GM21786 (cell line): ENCODE measurements around the gene AIM2.

ENCODE experiments used
- ATAC-seq: cut with Tn5 transposase; IDR thresholded peaks from one replicate; pipeline ENCODE4 v1.9.1; 2021; ENCODE audit not compliant: unreplicated experiment

Gene AIM2

DNA sequence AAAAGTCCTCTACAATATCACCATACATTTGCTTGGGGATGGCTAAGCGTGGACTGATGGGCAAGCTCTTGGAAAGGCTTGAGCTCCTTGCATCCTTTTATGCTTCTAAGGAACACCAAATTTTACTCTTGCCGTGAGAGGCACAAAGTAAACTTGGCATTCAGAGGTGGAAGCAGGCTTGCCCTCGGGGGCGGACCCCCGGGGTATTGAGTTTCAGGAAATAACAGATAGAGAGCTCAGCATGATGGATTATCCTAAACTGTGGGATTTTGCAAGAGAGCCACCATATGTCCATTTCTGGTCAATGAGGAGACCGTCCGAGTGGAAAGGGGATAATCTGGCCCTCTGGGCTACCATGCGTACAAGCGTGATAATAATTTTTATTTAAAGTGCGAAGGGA lies 52.8 kb downstream of the AIM2 start:
- no peak for ATAC-seq

DNA sequence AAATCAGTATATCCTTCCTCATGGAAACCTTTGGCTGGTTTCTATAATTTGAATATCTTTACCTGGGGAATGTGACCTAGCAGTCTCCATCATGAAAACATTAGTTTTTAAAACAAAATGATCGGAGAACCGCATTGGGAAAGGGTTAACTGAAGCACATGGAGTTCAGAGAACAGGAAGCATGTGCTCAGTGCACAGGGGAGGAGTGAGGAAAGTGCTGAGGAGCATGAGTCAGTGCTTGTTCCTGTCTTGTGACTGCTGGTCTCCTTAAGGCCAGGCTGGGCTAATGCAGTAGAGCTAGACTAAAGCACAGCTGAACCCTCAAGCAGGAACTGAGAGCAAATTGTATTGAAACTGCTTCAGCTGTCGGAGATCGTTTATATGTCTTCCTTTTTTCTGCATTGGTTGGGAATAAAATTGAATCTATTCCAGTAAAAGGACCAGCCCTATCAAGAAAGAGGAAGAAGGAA lies 61.1 kb downstream of the AIM2 start:
- peak; percentile 94 for ATAC-seq

DNA sequence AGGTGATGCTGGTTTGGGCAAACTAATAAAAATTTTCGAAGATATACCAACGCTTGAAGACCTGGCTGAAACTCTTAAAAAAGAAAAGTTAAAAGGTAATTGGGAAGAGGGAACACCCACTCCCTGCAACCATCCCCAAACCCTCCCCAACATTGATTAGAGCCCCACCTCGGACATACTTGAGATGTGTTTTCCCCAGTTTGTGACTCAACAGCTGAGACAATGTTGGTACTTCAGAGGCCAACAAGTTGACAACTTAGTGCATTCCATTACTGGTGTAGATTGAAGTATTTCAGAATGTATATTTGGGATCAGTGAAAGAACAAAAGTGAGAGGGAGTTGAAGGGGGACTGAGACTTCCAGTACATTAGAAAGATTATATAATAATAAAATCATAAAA lies 61.7 kb downstream of the AIM2 start:
- ATAC-seq = no peak

DNA sequence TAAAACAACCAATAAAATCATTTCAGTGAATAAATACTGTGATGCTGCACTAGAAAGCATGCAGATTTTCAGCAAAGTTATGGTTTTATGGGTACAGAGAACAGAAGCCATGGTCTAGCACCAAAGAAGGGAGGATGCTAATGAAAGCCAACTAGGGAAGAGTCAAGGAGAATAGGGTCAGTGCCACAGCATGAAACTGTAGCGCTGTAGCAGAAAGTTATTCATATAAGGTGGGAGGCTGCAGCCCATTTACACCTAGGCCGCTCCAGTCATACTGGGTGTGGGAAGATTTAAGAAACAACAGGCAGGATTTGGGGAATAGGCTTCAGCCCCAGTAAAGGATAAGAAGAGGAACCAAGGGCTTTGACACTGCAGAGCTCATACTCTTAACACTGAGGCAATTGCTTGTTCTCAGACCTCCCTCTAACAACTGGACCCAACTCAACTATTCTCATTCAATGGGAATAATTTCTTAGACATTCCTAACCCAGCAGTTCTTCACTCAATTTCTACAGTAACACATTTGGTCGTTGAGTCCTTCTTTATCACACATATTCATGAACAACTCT lies 62.5 kb downstream of the AIM2 start:
- ATAC-seq = no peak

DNA sequence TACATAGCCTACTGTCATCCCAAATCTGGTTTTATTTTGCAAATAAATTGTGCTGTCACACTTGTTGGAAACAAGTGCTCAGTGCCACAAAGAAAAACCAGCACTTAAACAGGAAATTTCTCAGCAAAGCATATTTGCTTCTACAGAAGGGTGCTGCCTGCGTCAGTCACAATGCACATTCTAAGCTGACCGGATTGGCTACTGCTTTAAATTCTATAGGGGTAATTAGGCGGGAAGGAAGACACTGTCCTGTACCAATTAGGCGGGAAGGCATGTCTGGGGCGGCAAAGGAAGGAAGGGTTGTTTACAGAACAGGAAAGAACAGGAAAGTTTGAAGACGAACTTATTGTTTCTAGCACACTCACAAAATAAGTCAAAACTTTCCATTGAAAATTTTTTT lies 64.1 kb downstream of the AIM2 start:
- ATAC-seq = peak; percentile 28
